B cell (primary cell): Measurements from ENCODE around the gene TEX264. TPM values are rescaled to one million over a fixed set of nuclear protein-coding genes. Genes with fewer than 3 reads are reported as not detected.

ENCODE experiments used
- ATAC-seq: fragments of 200-7000 bp; cut with Tn5 transposase; one replicate; pipeline ENCODE4 v1.10.0; 2021; ENCODE audit warnings: low read depth, mild to moderate bottlenecking, moderate number of reproducible peaks, moderate library complexity
- CTCF ChIA-PET: fragments of 350-600 bp; sonication (Branson Sonifier 250); formaldehyde crosslinking; loops from one replicate; lab custom pipeline; 2021; ENCODE audit warnings: antibody characterized with exemption, inconsistent platforms; lab: Charles Lee
- POLR2A ChIA-PET: fragments of 350-600 bp; sonication (Branson Sonifier 250); formaldehyde crosslinking; loops from one replicate; lab custom pipeline; 2021; ENCODE audit warnings: antibody characterized with exemption; lab: Charles Lee
- DNase-seq: peaks from one replicate; pipeline ENCODE4 v3.0.0; 2013
- H2AFZ ChIP-seq: 2 replicates; pipeline ENCODE4 v1.6.1; 2012; ENCODE audit warnings: mild to moderate bottlenecking, low read depth, low read length; ENCODE audit not compliant: insufficient read depth, poor library complexity, severe bottlenecking
- H3K27ac ChIP-seq, 2 donors: 1 replicate in 1 of 2; 2 replicates in 1 of 2; pipeline ENCODE4 v1.5.1; 2012 to 2013; ENCODE audit warnings: low read length in 2 of 2, mild to moderate bottlenecking in 2 of 2, moderate library complexity in 1 of 2
- H3K27me3 ChIP-seq, 4 experiments: fragments of 200-600 bp in 1 of 4; sonication (generic) in 1 of 4; replicated peaks in 1 of 4; 1 replicate in 2 of 4; 2 replicates in 2 of 4; pipeline versions ENCODE4 v1.6.1 to v1.7.0; 2013 to 2016; ENCODE audit warnings: low read length in 3 of 4, mild to moderate bottlenecking in 2 of 4, mixed read lengths in 1 of 4, moderate library complexity in 1 of 4; ENCODE audit not compliant: insufficient read depth in 4 of 4, control insufficient read depth in 3 of 4; ENCODE audit errors: control extremely low read depth in 1 of 4
- H3K36me3 ChIP-seq, 2 experiments: replicated peaks in 1 of 2; 1 replicate in 1 of 2; 2 replicates in 1 of 2; pipeline versions ENCODE4 v1.6.1 to v1.7.1; 2013; ENCODE audit warnings: low read length in 1 of 2; ENCODE audit not compliant: insufficient read depth in 2 of 2, control insufficient read depth in 1 of 2; ENCODE audit errors: control extremely low read depth in 1 of 2, extremely low read depth in 1 of 2
- H3K4me1 ChIP-seq, 2 donors: fragments of 200-600 bp in 1 of 2; sonication (generic) in 1 of 2; 1 replicate in 1 of 2; 2 replicates in 1 of 2; pipeline versions ENCODE4 v1.5.1 to v1.6.1; 2013 to 2017; ENCODE audit warnings: low read length in 2 of 2; ENCODE audit not compliant: control insufficient read depth in 2 of 2, insufficient read depth in 2 of 2
- H3K4me2 ChIP-seq: replicated peaks from 2 replicates; pipeline ENCODE3; 2012; ENCODE audit warnings: mild to moderate bottlenecking, low read depth, low read length; ENCODE audit not compliant: poor library complexity, severe bottlenecking
- H3K4me3 ChIP-seq, 5 experiments: fragments of 200-600 bp in 1 of 5; sonication (generic) in 1 of 5; 1 replicate in 3 of 5; 2 replicates in 2 of 5; pipeline versions ENCODE4 v1.5.1 to v1.7.0; 2011 to 2016; ENCODE audit warnings: low read length in 4 of 5, mild to moderate bottlenecking in 4 of 5, low read depth in 2 of 5, control low read depth in 1 of 5, moderate library complexity in 1 of 5; ENCODE audit not compliant: insufficient read depth in 1 of 5; ENCODE audit errors: control extremely low read depth in 1 of 5, extremely low read depth in 1 of 5
- H3K79me2 ChIP-seq: fragments of 200-600 bp; sonication (generic); one replicate; pipeline ENCODE4 v1.6.0; 2016; ENCODE audit warnings: low read length; ENCODE audit not compliant: control insufficient read depth, insufficient read depth
- H3K9ac ChIP-seq: fragments of 200-600 bp; sonication (generic); 2 replicates; pipeline ENCODE4 v1.6.1; 2017; ENCODE audit warnings: mild to moderate bottlenecking, low read length, moderate library complexity
- H3K9me3 ChIP-seq, 3 donors: one replicate each; pipeline versions ENCODE4 v1.6.1 to v1.7.1; 2013; ENCODE audit warnings: low read length in 2 of 3; ENCODE audit not compliant: control insufficient read depth in 2 of 3, insufficient read depth in 1 of 3; ENCODE audit errors: control extremely low read depth in 1 of 3
- H4K20me1 ChIP-seq: 2 replicates; pipeline ENCODE4 v1.6.0; 2012; ENCODE audit warnings: mild to moderate bottlenecking, low read length; ENCODE audit not compliant: insufficient read depth, control insufficient read depth, poor library complexity, severe bottlenecking
- H3K27ac Mint-ChIP-seq: one replicate; pipeline ENCODE4 v1.8.0; 2021; ENCODE audit warnings: mixed read lengths
- H3K27me3 Mint-ChIP-seq: one replicate; pipeline ENCODE4 v1.8.0; 2021; ENCODE audit warnings: mixed read lengths
- H3K4me1 Mint-ChIP-seq: one replicate; pipeline ENCODE4 v1.8.0; 2021; ENCODE audit warnings: mixed read lengths
- H3K4me3 Mint-ChIP-seq: one replicate; pipeline ENCODE4 v1.8.0; 2021; ENCODE audit warnings: mixed read lengths
- H3K9me3 Mint-ChIP-seq: one replicate; pipeline ENCODE4 v1.8.0; 2022; ENCODE audit warnings: mixed read lengths; ENCODE audit not compliant: insufficient read depth
- EZH2 ChIP-seq: IDR thresholded peaks from 2 replicates; pipeline ENCODE4 v1.6.1; 2012; ENCODE audit warnings: borderline replicate concordance, low read depth, mild to moderate bottlenecking, moderate library complexity, low read length; ENCODE audit not compliant: insufficient read depth, poor library complexity, severe bottlenecking
- WGBS: methylation state at CpG from one replicate; pipeline ENCODE4 v1.1.5; 2013; ENCODE audit warnings: missing lambda C conversion rate; ENCODE audit not compliant: insufficient coverage; 5-methylcytosine and 5-hydroxymethylcytosine counted together
- intact Hi-C: fragments of 100-400 bp; cut with micrococcal nuclease; formaldehyde crosslinking; loops from one replicate; pipeline ENCODE4 v1.10.0; 2022
- polyA plus RNA-seq: library from polyadenylated mRNA; depleted of rRNA; stranded (reverse); fragments of >200 nt; gene quantifications from 2 replicates; pipeline ENCODE4 v1.2.3, GENCODE V29; 2012
- total RNA-seq, 2 donors: library from RNA; stranded (reverse); fragments of 120-200 nt in 1 of 2; gene quantifications; 1 replicate in 1 of 2; 2 replicates in 1 of 2; pipeline versions ENCODE4 v1.2.3 to v1.2.4, GENCODE V29; 2013 to 2022
- TF ChIP-seq, protein P1 (sequence below): fragments of 200-600 bp; IDR thresholded peaks from one replicate; pipeline ENCODE4 v1.8.0; 2022; ENCODE audit warnings: antibody characterized with exemption, mild to moderate bottlenecking

TEX264 gene
- total and polyA plus RNA-seq, 2 donors (not counting 1 experiment from before 2014, with no cell fraction given): 39.1 to 79.7 TPM

DNA sequence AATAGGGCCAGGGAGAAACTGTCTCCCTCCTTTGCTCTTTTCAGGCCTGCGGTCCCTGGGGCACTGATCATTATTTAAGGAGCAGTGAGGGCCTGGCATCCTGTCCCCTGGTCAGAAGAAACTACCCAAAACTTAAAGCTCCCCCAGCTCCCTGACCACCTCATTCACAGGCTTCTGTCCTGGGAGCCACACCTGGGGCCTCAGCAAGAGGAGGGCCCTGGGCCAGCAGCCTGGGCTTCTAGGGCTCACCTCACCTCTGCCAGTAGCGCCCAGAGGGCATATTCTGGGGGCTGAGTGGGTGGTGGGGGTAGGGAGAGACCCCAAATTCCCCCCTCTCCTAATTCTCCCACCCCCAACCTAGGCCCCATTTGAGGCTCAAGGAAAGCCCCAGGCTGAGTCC, 31.1 kb downstream of the TEX264 start:
- no peak overlapping the region for H3K27ac ChIP-seq
- WGBS: 100% methylated on average over 1 of the region's 2 CpGs
- Mint-ChIP-seq H3K9me3 (no peaks in the 10 kb centered on the region), H3K4me3 (no peak overlapping the region), H3K4me1 (peaks cover under 1% of the 10 kb centered on the region), H3K27me3 (no peaks in the 10 kb centered on the region), H3K27ac (no peak overlapping the region)
- no peak overlapping the region for H3K4me3 ChIP-seq
- no peak for ATAC-seq
- H3K9me3 ChIP-seq: no peaks in the 10 kb centered on the region
- intact Hi-C loops: no loop called here
- no peak overlapping the region for H2AFZ ChIP-seq
- no peak overlapping the region for H3K9ac ChIP-seq
- TF ChIP-seq, protein P1, sequence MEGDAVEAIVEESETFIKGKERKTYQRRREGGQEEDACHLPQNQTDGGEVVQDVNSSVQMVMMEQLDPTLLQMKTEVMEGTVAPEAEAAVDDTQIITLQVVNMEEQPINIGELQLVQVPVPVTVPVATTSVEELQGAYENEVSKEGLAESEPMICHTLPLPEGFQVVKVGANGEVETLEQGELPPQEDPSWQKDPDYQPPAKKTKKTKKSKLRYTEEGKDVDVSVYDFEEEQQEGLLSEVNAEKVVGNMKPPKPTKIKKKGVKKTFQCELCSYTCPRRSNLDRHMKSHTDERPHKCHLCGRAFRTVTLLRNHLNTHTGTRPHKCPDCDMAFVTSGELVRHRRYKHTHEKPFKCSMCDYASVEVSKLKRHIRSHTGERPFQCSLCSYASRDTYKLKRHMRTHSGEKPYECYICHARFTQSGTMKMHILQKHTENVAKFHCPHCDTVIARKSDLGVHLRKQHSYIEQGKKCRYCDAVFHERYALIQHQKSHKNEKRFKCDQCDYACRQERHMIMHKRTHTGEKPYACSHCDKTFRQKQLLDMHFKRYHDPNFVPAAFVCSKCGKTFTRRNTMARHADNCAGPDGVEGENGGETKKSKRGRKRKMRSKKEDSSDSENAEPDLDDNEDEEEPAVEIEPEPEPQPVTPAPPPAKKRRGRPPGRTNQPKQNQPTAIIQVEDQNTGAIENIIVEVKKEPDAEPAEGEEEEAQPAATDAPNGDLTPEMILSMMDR: no peak
- TF ChIP-seq EZH2: no peak
- H3K27me3 ChIP-seq: no peaks in the 10 kb centered on the region
- peaks cover 44% of the 10 kb centered on the region for H4K20me1 ChIP-seq
- DNase-seq: no peak
- peaks cover 0 to 71% of the 10 kb centered on the region in 2 experiments for H3K36me3 ChIP-seq
- H3K79me2 ChIP-seq: no peaks in the 10 kb centered on the region
- no peak overlapping the region for H3K4me2 ChIP-seq
- CTCF ChIA-PET: no interaction called here
- POLR2A ChIA-PET: no interaction called here
- H3K4me1 ChIP-seq: no peaks in the 10 kb centered on the region

DNA sequence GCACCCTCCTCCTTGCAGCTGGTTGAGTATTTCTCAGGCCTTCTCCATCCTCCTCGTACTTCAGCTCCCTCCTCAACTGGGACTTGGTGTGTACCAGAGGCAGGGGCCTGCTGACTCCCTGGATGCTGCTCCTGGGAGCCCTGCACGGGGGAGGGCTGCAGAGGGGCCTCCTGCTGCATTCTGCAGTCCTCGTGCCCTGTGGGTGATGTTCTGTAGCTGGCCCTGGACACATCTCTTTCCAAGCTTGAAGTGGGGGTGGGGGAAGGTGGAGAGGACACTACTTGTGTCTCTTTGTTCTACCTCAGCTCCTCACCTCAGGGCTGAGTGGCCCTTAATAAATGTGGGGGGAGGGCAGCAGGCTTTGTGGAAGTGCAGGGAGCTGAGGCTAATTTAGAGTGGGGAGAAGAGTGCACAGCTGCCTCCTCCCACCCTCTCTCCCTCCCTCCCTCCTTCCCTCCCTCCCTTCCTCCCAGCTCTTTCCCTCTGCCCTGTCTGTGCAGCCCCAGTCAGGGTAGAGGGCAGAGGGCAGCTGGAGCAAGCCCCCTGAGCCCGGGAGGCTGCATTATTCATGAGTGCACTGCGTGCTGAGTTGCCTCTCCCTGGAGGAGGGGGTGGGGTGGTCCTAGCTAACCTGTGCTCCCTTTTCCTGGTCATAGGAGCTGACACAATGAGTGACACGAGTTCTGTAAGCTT, 32.2 kb downstream of the TEX264 start:
- no peak overlapping the region for H3K4me2 ChIP-seq
- H3K27ac ChIP-seq: no peak overlapping the region
- no peaks in the 10 kb centered on the region for H3K79me2 ChIP-seq
- no peak for DNase-seq
- Mint-ChIP-seq H3K4me3 (no peak overlapping the region), H3K9me3 (no peaks in the 10 kb centered on the region), H3K4me1 (peaks cover 2% of the 10 kb centered on the region), H3K27me3 (no peaks in the 10 kb centered on the region), H3K27ac (no peak overlapping the region)
- no peak for ATAC-seq
- H3K9me3 ChIP-seq: no peaks in the 10 kb centered on the region
- TF ChIP-seq, protein P1: no peak
- H2AFZ ChIP-seq: no peak overlapping the region
- WGBS: 94% methylated on average over 5 of the region's 6 CpGs
- no peak overlapping the region for H3K9ac ChIP-seq
- H3K36me3 ChIP-seq: peaks cover 0 to 60% of the 10 kb centered on the region in 2 experiments
- POLR2A ChIA-PET: no interaction called here
- no peaks in the 10 kb centered on the region for H3K27me3 ChIP-seq
- H4K20me1 ChIP-seq: peaks cover 39% of the 10 kb centered on the region
- H3K4me1 ChIP-seq: no peaks in the 10 kb centered on the region
- CTCF ChIA-PET: no interaction called here
- intact Hi-C loops: no loop called here
- no peak overlapping the region for H3K4me3 ChIP-seq
